Activated T-cell treated with anti-CD3 and anti-CD28 coated beads for 4 hours (primary cell): Measurements from ENCODE around the gene MED8.
"Not testable (repeated sequence)": the region's sequence is repeated elsewhere in the genome, so short reads cannot be mapped to it uniquely, and the experiment has no call there.

Source experiments
- DNase-seq: peaks from one replicate; pipeline ENCODE4 v3.0.0-alpha.2; 2020

The MED8 gene

DNA sequence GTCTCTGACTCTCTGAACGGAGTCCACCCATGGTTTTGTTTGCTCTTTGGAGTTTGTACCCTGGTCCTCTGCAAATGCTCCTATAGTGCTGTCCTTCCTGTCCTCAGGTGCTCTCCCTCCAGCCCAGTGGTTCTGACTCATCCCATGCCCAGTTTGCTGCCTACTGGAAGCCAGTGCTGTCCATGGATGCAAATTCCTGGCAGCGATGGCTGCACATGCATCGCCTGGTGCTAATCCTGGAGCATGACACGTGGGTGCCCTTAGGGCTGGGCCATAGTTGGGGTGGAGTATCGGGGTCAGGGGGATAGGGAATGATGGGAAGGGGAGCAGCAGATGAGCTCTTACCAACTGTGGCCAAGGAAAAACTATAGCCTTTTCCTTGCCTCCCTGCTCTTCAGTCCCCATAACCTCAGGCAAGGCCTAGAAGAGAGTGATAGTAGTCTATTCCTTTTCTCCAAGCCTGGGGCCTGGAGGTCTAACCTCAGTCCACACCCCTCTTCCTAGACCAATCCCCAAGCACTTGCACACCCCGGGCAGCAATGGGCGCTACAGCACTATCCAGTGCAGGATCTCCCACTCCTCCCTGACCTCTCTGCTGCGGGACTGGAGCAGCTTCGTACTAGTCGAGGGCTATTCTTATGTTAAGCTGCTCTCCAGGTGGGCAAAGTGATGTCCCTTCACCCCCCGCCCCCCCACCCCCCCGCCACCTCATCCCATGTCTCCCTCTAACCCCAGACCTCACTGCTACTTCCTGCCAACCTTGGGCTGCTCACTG, 32.6 kb upstream of the MED8 start:
- no peak for DNase-seq

DNA sequence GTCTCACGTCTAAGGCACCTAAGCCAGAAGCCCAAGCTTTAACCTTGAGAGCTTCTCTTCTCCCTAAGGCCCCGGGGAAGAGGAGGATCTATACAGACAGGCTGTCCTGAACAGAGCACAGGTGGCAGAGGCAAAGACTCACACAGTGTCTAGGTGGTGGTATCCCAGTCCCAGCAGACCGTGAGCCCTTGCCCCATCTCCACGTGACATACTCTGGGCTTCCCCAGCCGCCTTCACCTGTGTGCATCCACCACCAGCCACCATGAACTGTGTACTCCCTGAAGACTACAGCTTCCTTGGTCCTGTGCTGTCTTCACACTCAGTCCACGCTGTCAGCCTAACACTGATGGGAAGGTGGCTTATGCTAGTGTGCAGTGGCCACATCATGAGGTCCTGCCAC, 31.8 kb upstream of the MED8 start:
- DNase-seq: no peak

DNA sequence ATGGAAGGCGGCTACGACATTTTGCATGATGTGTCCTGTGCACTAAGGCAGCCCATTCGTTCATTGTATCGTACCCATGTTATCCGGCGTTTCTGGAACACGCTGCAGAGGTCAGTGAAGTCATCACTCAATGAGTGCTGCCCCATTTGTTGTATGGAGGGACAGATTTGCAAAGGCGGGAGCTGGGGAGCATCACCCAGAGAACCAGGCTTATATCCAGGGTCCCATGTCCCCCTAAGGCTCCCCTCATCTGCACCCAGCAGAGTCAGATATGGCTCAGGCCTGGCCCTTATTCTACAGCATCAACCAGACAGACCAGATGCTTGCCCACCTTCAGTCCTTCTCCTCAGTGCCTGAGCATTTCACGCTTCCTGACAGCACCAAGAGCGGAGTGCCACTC, 31.3 kb upstream of the MED8 start:
- DNase-seq: no peak

DNA sequence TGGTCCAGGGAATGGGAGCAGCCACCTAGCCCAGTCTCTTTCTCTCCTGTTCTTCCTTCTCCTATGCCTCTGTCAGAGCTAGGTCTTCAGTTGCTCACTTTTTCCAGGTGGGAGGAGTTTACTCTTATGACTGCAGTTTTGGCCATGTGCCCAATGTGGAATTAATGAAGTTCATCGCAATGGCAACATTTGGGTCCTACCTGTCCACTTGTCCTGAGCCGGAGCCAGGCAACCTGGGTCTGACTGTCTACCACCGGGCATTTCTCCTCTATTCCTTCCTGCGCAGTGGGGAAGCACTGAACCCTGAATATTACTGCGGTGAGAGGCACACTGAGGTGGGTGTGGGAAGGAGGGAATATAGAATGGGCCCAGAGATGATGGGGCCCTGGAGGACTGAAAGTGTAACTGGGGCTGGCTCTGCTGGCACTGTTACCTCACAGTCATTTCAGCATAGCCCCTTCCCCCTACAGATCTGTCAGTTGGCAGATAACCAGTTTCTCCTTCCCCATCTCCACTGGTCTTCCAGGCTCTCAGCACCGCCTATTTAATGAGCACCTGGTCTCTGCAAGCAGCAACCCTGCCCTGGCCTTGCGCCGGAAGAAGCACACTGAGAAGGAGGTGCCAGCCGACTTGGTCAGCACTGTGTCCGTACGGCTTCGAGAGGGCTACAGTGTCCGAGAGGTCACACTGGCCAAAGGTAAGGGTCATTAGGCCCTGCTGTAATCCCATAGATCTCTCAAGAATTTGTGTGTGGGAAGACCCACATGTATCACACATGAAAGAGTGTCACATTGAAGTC, 30.2 kb upstream of the MED8 start:
- no peak for DNase-seq

DNA sequence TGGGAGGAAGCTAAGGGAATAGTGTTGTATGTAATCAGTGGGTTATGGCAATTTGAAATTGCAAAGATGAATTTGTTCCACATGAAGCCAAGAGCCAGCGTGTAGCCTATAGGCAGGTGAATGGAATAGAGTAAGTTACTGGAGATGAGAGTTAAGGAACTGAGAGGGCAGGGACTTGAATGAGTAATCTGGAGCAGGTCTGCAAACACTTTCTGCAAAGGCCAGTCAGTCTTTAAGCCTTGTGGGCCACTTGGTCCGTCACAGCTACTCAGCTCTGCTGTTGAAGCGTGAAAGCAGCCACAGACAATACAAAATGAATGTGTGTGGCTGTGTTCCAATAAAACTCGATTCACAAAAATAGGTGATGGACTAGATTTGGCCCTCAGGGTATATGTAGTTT, 29.3 kb upstream of the MED8 start:
- no peak for DNase-seq

DNA sequence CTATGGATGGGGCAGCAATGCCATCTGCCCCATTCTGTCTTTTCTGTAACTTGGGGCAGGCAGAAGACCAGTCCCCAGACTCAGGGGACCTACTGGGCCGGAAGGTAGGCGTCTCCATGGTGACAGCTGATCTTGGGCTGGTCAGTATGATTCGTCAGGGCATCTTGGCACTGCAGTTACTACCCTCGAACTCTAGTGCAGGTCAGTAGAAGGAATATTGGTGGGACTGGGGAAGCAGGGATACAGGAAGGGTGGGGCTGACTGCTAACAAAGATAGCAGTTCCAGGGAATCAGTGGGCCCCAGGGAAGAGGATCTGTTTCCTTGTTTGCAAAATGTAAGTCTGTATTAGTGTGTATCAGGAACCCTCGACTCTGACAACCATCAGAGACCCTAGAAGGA, 26.3 kb upstream of the MED8 start:
- no peak for DNase-seq

DNA sequence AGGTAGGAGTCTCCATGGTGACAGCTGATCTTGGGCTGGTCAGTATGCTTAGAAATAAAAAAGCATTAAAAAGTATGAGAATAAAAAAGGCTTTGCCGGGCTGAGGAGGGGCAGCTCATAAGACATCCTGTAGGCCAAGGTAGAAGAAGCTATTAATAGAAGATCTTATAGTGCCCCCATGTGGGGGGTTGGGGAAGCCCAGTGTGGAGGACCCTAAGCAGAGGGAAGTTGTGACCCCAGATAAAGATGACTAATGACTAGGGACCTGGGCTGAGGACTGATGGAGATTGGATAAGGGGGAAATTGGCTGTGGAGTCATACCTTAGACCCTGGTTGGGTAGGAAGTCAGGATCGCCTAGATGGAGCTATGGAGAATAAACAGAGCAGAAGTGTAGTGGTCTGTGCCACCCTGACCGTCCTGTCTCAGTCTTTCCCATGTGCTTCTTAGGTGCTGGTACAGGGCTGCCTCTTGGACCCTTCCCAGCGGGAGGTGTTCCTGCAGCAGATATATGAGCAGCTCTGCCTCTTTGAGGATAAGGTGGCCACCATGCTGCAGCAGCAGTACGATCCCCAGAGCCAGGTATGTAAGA, 25.1 kb upstream of the MED8 start:
- DNase-seq: peak; percentile 59

DNA sequence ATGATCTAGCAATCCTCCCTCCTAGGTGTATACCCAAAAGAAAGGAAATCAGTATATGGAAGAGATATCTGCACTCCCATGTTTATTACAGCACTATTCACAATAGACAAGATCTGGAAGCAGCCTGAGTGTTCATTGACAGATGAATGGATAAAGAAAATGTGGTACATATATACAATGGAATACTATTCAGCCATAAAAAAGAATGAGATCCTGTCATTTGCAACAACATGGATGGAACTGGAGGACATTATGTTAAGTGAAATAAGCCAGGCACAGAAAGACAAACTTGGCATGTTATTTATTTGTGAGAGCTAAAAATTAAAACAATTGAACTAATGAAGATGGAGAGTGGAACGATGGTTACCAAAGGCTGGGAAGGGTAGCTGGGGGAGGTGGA, 23.8 kb upstream of the MED8 start:
- not testable (repeated sequence) for DNase-seq

DNA sequence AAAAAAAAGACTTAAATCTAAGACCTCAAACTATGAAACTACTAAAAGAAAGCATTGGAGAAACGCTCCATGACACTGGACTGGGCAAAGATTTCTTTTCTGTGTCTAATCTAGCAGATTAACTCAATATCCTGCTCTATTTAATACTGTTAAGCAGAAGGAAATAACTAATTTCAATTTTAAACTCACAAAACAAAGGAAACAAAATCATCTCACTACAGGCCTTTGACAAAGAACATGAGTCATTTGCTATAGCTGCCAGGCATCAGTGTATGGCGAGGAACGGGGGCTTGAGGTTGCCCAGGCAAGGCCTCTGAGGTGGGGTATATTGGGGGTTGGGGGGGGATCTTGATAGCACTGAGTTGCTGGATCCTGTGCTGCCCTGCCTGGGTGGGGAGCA, 21.0 kb upstream of the MED8 start:
- no peak for DNase-seq

DNA sequence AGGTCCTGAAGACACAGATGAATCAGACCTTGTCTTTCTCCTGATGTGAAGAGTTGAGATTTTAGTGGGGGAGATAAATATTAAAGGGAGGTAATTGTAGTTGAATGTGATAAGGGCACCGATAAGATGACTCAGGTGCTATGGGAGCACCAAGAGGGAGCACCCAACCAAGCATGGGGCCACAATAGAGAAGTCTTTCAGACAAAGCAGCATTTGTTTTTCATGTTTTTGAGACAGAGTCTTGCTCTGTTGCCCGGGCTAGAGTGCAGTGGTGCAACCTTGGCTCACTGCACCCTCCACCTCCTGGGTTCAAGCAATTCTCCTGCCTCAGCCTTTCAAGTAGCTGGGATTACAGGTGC, 16.3 kb upstream of the MED8 start:
- no peak for DNase-seq

DNA sequence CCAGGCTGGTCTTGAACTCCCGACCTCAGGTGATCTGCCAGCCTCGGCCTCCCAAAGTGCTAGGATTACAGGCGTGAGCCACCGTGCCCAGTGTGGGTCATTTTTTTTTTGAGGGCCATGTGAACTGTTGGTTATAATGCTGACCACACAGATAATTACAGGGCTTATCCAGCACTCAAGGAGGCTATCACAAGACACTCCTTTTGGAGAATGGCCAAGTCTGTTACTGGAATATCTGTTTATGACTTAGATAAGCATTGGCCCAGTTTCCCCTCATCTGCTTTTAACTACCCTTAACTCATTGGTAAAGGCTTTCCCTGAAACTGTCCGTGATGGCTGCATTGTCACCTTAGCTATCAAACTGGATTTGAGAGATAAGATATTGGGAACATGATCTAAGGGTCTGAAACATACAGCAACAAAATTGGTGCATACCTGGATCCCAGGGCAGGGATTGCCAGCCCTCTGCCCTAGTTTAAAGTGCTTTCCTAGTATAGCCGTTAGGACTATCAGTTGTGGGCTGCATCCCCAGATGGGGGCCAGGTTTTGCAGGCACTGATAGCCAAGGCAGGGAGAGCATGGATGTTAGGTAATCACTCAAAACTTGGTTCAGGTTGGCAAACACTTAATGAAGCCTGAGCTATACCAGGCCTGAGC, 15.7 kb upstream of the MED8 start:
- no peak for DNase-seq

DNA sequence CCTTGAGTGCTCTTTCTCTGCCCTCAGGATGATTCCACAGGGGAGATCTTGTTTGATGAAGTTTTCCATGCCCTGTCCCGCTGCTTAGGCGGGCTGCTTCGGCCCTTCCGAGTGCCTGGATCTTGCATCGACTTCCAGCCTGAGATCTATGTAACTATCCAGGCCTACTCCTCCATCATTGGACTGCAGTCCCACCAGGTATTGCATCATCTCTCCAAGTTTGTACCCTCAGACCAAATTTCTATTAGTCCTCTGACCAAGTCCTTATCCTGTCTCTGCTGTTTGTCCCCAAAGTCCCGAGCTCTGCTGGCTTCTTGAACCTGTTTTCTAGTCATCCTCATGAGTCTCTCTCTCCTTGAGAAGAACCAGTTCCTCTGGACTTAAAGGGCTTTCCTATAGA, 14.8 kb upstream of the MED8 start:
- DNase-seq: no peak

DNA sequence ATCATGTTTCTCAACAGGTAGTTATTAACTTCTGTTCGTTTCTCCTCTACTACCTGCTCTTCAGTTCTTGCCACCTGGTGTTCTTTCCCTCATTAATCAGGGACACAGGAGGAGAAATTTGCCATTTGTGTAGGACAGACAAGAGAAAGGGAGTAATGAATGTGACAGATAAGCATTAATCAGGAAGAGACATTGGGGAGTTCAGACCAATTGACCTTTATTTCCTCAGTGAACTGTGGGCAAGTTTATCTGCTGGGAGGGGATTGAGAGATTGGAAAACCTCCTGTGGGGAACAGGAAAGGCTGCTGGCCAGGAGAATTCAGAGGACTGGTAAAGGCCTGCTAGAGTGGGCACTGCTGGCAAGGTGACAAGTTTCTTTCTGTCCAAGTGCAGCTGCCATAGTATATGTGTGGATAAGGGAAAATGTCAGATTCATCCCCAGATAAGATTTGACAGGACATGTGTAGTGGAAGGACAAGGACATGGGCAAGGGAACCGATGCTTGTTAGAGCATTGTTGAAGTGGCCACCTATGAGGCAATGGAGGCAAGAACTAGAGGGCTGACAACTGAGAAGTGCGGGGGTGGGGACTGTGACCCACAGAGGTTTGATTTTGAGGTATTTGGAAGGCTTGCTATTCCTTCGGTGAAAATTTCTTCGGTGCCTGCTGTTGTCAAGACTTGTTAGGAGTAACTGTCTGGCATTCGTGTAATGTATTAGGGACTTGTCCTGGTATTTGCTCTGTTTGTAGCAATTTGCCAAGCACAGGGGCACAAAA, 12.7 kb upstream of the MED8 start:
- DNase-seq: no peak

DNA sequence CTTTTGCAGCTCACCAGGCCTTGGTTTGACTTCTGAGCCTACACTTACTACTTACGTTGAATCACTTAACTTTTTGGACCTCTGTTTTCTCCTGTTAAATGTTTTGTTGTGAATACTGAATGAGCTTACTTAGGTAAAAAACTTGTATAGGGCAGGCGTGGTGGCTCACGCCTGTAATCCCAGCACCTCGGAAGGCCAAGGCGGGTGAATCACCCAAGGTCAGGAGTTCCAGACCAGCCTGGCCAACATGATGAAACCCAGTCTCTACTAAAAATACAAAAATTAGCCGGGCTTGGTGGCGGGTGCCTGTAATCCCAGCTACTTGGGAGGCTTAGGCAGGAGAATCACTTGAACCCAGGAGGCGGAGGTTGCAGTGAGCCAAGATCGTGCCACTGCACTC, 10.8 kb upstream of the MED8 start:
- not testable (repeated sequence) for DNase-seq

DNA sequence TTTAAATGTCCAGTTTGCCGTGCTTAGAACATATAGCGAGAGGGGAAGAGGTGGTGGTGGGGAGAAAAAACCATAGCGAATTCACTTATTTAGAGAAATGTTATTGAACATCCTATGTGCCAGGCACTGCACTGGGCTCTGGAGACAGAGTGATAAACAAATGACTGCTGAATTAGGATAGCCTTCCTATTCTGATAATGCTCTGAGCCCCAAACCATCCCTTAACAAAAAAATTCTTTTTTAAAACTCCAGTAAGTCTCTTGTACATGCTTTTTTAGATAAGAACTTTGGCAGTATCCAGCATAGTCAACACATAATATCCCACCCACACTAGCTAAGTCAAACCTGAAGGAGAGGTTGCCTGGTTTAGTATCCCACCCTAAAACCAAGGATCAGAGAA, 8.6 kb upstream of the MED8 start:
- DNase-seq: no peak

DNA sequence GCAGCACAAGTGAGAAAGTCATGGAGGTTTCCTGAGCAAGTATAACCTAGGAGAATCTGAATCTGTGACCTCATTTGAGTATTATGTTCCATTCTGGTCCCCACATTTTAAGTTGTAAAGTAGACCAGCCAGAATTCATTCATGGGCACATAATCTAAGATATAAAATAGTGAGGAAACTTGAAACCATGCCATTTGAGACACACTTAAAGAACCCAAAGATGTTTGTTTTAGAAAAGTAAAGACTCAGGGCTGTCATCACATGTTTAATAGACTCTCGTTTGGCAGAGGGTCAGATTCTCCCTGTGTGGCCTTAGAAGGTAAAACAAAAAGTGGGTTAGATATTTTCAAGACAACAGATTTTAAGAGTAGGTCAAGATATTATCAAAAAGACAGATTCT, 6.5 kb upstream of the MED8 start:
- DNase-seq: no peak

DNA sequence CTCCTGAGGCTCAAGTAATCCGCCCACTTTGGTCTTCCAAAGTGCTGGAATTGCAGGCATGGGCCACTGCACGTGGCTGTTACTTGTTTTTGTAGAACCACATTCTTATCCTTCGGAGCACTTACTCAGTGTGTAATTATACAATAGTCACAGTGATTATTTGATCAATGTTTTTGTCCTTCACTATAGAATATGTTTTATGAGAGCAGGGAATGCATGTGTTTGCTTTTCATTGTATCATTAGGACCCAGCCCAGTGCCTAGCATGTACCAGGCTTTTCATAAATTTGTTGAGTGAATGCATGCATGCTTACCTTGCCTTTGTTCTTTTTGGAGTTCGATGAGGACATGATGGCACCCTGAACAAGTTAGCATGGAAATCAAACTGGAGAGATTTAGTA, 5.9 kb upstream of the MED8 start:
- no peak for DNase-seq

DNA sequence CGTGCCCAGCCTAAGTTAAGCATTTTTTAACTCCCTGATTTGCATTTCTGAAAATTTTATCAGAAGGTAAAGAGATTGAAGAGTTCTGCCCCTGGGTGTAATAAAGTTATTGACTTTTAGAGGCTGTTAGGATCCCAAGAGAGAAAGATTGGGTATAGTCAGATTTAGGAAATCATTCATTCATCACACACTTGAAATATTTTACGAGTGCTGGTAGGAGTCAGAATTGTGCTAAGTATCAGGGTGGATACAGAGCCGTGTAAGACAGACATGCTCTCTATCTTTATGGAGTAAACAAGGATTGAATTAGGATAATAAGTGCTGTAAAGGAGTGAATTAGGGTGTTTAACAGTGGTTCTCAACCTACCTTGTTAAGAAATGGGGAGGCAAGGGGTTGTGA, 3.1 kb upstream of the MED8 start:
- DNase-seq: no peak

DNA sequence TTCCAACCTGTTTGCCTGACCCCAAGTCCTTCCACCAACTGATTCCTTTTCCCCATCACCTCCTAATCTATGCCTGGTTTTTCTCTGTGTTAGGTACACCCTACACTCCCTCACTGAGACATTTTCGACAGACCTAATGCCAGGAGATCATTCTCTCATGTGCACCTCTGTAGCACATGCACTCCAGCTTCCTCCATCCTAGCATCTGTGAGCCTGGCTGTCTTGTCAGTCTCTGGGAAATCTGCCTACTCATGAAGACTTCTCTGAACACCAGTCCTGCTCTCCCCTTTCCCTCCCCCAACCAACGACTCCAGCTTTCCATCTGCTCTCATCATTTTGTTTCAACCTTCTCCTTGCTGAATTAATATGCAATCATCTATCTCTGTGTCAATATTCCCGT, 987 bp downstream of the MED8 start:
- DNase-seq: no peak

DNA sequence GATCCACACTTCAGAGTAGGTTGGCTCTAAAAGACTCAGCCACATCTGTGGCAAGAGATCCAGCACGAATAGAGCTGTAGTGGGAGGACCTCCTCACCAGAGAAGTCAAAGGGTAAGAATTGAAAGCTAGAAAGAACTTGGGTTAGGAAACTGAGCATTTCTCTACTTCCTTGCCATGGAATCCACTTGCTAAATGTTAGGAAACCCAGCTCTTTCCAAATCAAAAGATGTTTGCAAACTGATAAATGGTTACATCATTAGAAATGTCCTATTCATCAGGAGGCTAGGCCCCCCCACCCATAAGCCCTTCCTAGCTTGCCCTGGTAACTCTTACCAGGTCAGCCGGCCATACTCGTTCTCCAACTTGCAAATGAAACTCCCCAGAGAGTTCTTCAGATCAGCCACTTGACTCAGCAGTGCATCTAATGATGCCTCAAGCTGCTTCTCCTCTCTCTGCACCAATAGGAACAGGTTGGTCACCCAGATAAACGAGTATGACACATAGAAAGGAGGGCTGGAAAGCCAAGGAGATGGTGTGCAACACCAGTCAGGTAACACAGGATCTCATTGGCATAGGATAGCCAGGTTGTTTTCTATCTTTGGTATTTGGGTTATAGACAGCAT, 1.5 kb downstream of the MED8 start:
- no peak for DNase-seq

DNA sequence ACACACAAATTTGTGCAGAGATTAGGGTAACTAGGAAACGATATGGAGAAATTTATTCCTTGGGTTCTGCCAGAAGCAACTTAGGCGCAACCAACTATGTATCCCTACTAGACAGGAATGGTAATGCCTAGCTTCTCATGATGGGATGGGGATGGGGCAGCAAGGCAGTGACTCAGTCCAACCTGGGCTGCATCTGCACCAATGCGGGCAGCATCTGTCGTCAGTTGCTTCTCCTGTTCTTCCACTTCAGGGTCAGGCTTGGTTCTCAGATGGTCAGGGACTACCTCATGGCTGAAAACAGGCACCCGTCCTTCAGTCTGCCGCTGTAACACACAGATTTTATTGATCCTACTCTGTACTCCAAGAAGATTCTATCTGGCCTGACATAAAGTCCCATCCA, 2.9 kb downstream of the MED8 start:
- no peak for DNase-seq

DNA sequence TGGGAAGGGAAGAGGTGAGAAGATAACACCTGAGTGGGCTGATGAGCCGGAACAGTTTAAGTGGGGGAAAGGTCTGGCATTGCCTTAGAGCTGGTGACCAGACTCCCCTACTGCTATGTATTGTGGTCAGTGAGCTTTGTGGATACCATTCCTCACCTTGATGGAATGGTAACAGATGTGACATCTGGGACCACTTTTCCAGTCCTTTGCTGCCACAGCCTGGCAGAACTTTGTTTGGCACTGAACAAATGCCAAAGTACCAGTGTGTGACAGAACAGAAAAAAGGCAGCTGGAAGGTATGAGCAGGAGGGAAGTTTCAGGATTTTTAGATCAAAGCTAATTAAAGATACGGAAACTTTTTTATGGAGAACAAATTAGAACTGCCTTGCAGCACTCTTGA, 6.2 kb downstream of the MED8 start:
- no peak for DNase-seq
